ENCODE data around the gene CFHR3.
"Not testable (repeated sequence)": the region's sequence is repeated elsewhere in the genome, so short reads cannot be mapped to it uniquely, and the experiment has no call there.

DNA sequence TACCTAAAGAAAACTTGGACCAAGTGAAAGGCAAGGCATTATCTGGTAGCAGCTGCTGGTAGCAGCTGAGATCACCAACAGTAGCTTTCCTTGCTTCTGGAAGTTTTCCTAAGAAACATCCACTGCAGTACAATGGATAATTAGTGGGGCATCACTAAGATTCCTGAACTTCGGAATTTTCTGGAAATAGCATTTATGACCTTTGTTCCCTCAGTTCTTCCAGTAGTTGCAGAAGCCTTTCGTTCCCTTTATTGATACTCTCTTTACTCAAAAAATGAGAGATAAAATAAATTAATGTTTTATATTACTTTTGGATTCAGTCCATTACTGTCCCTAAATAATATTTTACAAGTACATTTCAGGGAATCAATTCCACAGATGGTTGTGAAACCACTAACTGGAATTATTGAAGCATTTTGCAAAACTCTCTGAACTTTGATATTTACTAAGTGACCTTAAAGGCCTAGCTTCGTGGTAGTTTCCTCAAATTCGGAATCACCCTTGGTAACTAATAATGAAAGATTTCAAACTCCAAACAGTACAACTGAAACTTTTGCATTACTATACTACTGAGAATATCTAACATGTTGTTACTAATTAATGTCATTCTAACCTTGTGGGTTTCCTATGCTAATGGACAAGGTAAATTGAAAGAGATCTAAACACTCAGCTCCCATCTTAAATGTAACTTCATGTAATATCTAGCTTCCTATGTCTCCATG, 9.5 kb upstream of the CFHR3 start:
- TF ChIP-seq, protein P1, sequence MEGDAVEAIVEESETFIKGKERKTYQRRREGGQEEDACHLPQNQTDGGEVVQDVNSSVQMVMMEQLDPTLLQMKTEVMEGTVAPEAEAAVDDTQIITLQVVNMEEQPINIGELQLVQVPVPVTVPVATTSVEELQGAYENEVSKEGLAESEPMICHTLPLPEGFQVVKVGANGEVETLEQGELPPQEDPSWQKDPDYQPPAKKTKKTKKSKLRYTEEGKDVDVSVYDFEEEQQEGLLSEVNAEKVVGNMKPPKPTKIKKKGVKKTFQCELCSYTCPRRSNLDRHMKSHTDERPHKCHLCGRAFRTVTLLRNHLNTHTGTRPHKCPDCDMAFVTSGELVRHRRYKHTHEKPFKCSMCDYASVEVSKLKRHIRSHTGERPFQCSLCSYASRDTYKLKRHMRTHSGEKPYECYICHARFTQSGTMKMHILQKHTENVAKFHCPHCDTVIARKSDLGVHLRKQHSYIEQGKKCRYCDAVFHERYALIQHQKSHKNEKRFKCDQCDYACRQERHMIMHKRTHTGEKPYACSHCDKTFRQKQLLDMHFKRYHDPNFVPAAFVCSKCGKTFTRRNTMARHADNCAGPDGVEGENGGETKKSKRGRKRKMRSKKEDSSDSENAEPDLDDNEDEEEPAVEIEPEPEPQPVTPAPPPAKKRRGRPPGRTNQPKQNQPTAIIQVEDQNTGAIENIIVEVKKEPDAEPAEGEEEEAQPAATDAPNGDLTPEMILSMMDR (IDR thresholded peaks at IDR 0.05; ENCODE audit: low read length), result not testable (repeated sequence)
- TF ChIP-seq EZH2phosphoT487 (IDR thresholded peaks at IDR 0.05; ENCODE audit: low read length); EZH2 (optimal IDR thresholded peaks at IDR 0.05; ENCODE audit: low read depth, low read length): not testable (repeated sequence)
